OCI-LY7 (cell line): Measurements from ENCODE around the gene CRHR1. TPM values are rescaled to one million over a fixed set of nuclear protein-coding genes. Genes with fewer than 3 reads are reported as not detected.

Experiments
- BruUV-seq: library from RNA; stranded (reverse); fragments of 400-500 nt; replicated peaks from 2 replicates; lab custom pipeline; 2021; lab: Mats Ljungman, UMichigan
- CTCF ChIA-PET: fragments of 300-600 bp; sonication (Branson Sonifier 250); formaldehyde crosslinking; loops from one replicate; lab custom pipeline; 2022; ENCODE audit warnings: antibody characterized with exemption; ENCODE audit not compliant: unreplicated experiment; lab: Charles Lee
- POLR2A ChIA-PET: fragments of 300-600 bp; sonication (Branson Sonifier 250); formaldehyde crosslinking; loops from one replicate; lab custom pipeline; 2022; ENCODE audit warnings: antibody characterized with exemption; lab: Charles Lee
- DNase-seq: peaks from one replicate; pipeline ENCODE4 v3.0.0-alpha.2; 2015; ENCODE audit warnings: low spot score
- H2AFZ ChIP-seq: fragments of 200-600 bp; sonication (generic), shearing (Covaris generic); 2 replicates; pipeline ENCODE4 v1.6.1; 2014; ENCODE audit warnings: mild to moderate bottlenecking, antibody characterized with exemption, low read length, moderate library complexity
- H3K27ac ChIP-seq: fragments of 200-600 bp; sonication (generic); 2 replicates; pipeline ENCODE4 v1.5.1; 2014; ENCODE audit warnings: mixed run types, low read depth, mild to moderate bottlenecking, moderate library complexity, low read length, inconsistent platforms; ENCODE audit not compliant: poor library complexity, severe bottlenecking
- H3K36me3 ChIP-seq: fragments of 200-600 bp; sonication (generic); 2 replicates; pipeline ENCODE4 v1.6.1; 2014; ENCODE audit warnings: mild to moderate bottlenecking, antibody characterized with exemption, low read length, moderate library complexity, mixed read lengths; ENCODE audit not compliant: insufficient read depth
- H3K4me1 ChIP-seq: fragments of 200-600 bp; sonication (generic); 2 replicates; pipeline ENCODE4 v1.5.1; 2014; ENCODE audit warnings: mild to moderate bottlenecking, low read length; ENCODE audit not compliant: insufficient read depth, poor library complexity, severe bottlenecking
- H3K4me2 ChIP-seq: fragments of 200-600 bp; sonication (generic); 2 replicates; pipeline ENCODE4 v1.6.1; 2014; ENCODE audit warnings: mild to moderate bottlenecking, low read length
- H3K4me3 ChIP-seq: fragments of 200-600 bp; sonication (generic); 2 replicates; pipeline ENCODE4 v1.5.1; 2014; ENCODE audit warnings: mild to moderate bottlenecking, low read depth, low read length; ENCODE audit not compliant: poor library complexity, severe bottlenecking
- H3K79me2 ChIP-seq: fragments of 200-600 bp; sonication (generic); 2 replicates; pipeline ENCODE4 v1.6.1; 2016; ENCODE audit warnings: low read depth, mild to moderate bottlenecking, low read length, moderate library complexity, mixed read lengths; ENCODE audit not compliant: insufficient read depth
- H3K9me2 ChIP-seq: fragments of 200-600 bp; sonication (generic); 2 replicates; pipeline ENCODE4 v1.6.1; 2016; ENCODE audit warnings: mild to moderate bottlenecking, low read length, mixed read lengths; ENCODE audit not compliant: insufficient read depth
- H3K9me3 ChIP-seq: fragments of 200-600 bp; sonication (generic); 2 replicates; pipeline ENCODE4 v1.6.1; 2014; ENCODE audit warnings: mild to moderate bottlenecking, mixed run types, low read length, mixed read lengths
- H4K20me1 ChIP-seq: fragments of 200-600 bp; sonication (generic); 2 replicates; pipeline ENCODE4 v1.6.1; 2014; ENCODE audit warnings: mild to moderate bottlenecking, antibody characterized with exemption, low read length, moderate library complexity, mixed read lengths; ENCODE audit not compliant: insufficient read depth
- EZH2phosphoT487 ChIP-seq: fragments of 200-600 bp; sonication (generic); IDR thresholded peaks from 2 replicates; pipeline ENCODE4 v1.6.1; 2018; ENCODE audit warnings: low read depth, borderline replicate concordance, mild to moderate bottlenecking, mixed run types, antibody characterized with exemption, low read length, moderate library complexity, mixed read lengths
- intact Hi-C: fragments of 100-400 bp; cut with micrococcal nuclease; formaldehyde crosslinking; loops from one replicate; pipeline ENCODE4 v1.10.0; 2022; ENCODE audit not compliant: unreplicated experiment
- total RNA-seq, 2 experiments: library from RNA; depleted of rRNA in 1 of 2; stranded (reverse); fragments of >200 nt in 1 of 2; shearing (Covaris generic) in 1 of 2; gene quantifications; 2 replicates each; pipeline ENCODE4 v1.2.3, GENCODE V29; 2014 to 2022
- TF ChIP-seq, protein P1 (sequence below): fragments of 200-600 bp; sonication (generic); conservative IDR thresholded peaks from 2 replicates; pipeline ENCODE4 v1.5.1; 2014; ENCODE audit warnings: mild to moderate bottlenecking, antibody characterized with exemption, low read length, moderate library complexity, mixed read lengths

The CRHR1 gene
- total RNA-seq, 2 experiments from 2014 or later: not detected

- TF ChIP-seq EZH2phosphoT487: no peak
- TF ChIP-seq, protein P1, sequence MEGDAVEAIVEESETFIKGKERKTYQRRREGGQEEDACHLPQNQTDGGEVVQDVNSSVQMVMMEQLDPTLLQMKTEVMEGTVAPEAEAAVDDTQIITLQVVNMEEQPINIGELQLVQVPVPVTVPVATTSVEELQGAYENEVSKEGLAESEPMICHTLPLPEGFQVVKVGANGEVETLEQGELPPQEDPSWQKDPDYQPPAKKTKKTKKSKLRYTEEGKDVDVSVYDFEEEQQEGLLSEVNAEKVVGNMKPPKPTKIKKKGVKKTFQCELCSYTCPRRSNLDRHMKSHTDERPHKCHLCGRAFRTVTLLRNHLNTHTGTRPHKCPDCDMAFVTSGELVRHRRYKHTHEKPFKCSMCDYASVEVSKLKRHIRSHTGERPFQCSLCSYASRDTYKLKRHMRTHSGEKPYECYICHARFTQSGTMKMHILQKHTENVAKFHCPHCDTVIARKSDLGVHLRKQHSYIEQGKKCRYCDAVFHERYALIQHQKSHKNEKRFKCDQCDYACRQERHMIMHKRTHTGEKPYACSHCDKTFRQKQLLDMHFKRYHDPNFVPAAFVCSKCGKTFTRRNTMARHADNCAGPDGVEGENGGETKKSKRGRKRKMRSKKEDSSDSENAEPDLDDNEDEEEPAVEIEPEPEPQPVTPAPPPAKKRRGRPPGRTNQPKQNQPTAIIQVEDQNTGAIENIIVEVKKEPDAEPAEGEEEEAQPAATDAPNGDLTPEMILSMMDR: no peak
- DNase-seq: no peak
- no peaks in the 10 kb centered on the region for H4K20me1 ChIP-seq
- no peak overlapping the region for H3K27ac ChIP-seq
- H3K36me3 ChIP-seq: no peaks in the 10 kb centered on the region
- H3K9me3 ChIP-seq: no peaks in the 10 kb centered on the region
- H3K79me2 ChIP-seq: no peaks in the 10 kb centered on the region
- H3K4me2 ChIP-seq: no peak overlapping the region
- no peaks in the 10 kb centered on the region for H3K9me2 ChIP-seq
- H2AFZ ChIP-seq: no peak overlapping the region
- H3K4me3 ChIP-seq: no peak overlapping the region
- CTCF ChIA-PET: no interaction called here
- H3K4me1 ChIP-seq: no peaks in the 10 kb centered on the region
- BruUV-seq: no TSS peak
- intact Hi-C loops: no loop called here
- POLR2A ChIA-PET: no interaction called here
Observed at GRCh38 chr17:45808845-45809244, 24.7 kb downstream of the CRHR1 start.

DNA sequence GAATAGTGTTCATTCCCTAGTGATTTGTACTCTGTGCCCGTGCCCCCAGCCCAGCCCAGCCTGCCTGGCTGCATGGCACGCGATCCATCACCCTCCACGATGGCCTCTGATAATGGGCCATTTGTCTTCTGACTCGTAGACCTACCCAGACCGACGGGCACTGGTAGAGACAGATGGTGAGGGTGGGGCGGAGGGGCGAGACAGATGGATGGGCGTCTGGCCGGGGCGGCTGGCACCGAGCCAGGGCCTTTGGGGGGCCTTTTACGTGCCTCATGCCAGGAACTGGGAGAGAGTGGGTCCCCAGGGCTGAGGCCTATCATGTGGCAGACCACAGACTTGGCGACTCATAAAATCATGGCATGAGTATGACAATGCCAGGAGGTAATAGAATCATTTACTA lies 25.4 kb downstream of the CRHR1 start:
- CTCF ChIA-PET: no interaction called here
- no TSS peak for BruUV-seq

GRCh38 chr17:45812102-45812501 lies 28.0 kb downstream of the CRHR1 start:
- no peaks in the 10 kb centered on the region for H3K36me3 ChIP-seq
- no peaks in the 10 kb centered on the region for H3K4me1 ChIP-seq
- TF ChIP-seq, protein P1: peak; percentile 37; the same call in 1 of the 2 replicates
- TF ChIP-seq EZH2phosphoT487: no peak
- H3K4me2 ChIP-seq: no peak overlapping the region
- H3K9me2 ChIP-seq: no peaks in the 10 kb centered on the region
- no peaks in the 10 kb centered on the region for H3K9me3 ChIP-seq
- CTCF ChIA-PET: no interaction called here
- intact Hi-C loops: no loop called here
- H2AFZ ChIP-seq: no peak overlapping the region
- no TSS peak for BruUV-seq
- peak; percentile 8 for DNase-seq
- H3K4me3 ChIP-seq: no peak overlapping the region
- H3K79me2 ChIP-seq: no peaks in the 10 kb centered on the region
- H3K27ac ChIP-seq: no peak overlapping the region
- no peaks in the 10 kb centered on the region for H4K20me1 ChIP-seq
- POLR2A ChIA-PET: no interaction called here

More for the DNA sequence above, 25.4 kb downstream of the CRHR1 start:
- Histone ChIP-seq H2AFZ (no peak overlapping the region), H3K27ac (no peak overlapping the region), H3K4me3 (no peak overlapping the region), H3K9me3 (no peaks in the 10 kb centered on the region), H3K9me2 (no peaks in the 10 kb centered on the region), H4K20me1 (no peaks in the 10 kb centered on the region), H3K4me1 (no peaks in the 10 kb centered on the region), H3K36me3 (no peaks in the 10 kb centered on the region), H3K4me2 (no peak overlapping the region), H3K79me2 (no peaks in the 10 kb centered on the region)
- POLR2A ChIA-PET: no interaction called here
- intact Hi-C loops: no loop called here
- DNase-seq: no peak
- TF ChIP-seq, protein P1: no peak
